IMR-90 (cell line): Measurements from ENCODE around the gene MAPK10. TPM values are rescaled to one million over a fixed set of nuclear protein-coding genes. Genes with fewer than 3 reads are reported as not detected.

Experiments used
- ATAC-seq: fragments of 200-7000 bp; cut with Tn5 transposase; 2 replicates; pipeline ENCODE4 v1.9.1; 2020; ENCODE audit warnings: low read depth, mild to moderate bottlenecking, moderate library complexity
- BruUV-seq: library from RNA; stranded (reverse); fragments of 400-500 nt; replicated peaks from 2 replicates; lab custom pipeline; 2021; lab: Mats Ljungman, UMichigan
- CTCF ChIA-PET: fragments of 300-600 bp; formaldehyde crosslinking; extraction: SDS; loops from one replicate; lab custom pipeline; 2021; ENCODE audit warnings: antibody characterized with exemption; lab: Yijun Ruan, JAX
- POLR2A ChIA-PET: fragments of 300-600 bp; sonication (Branson Sonifier 250); formaldehyde crosslinking; loops from one replicate; lab custom pipeline; 2022; ENCODE audit warnings: antibody characterized with exemption; ENCODE audit not compliant: unreplicated experiment; lab: Charles Lee
- DNase-seq: peaks from one replicate; pipeline ENCODE4 v3.0.0; 2013
- H2AFZ ChIP-seq: replicated peaks from 2 replicates; pipeline ENCODE3; 2013; ENCODE audit warnings: low read length, mild to moderate bottlenecking; ENCODE audit not compliant: poor library complexity
- H2AK5ac ChIP-seq: 2 replicates; pipeline ENCODE4 v1.6.1; 2013; ENCODE audit warnings: low read depth, low read length, inconsistent platforms
- H2AK9ac ChIP-seq: replicated peaks from 2 replicates; pipeline ENCODE3; 2013; ENCODE audit warnings: mild to moderate bottlenecking, low read depth, low read length, moderate library complexity; ENCODE audit not compliant: poor library complexity
- H2BK120ac ChIP-seq: 2 replicates; pipeline ENCODE4 v1.6.1; 2013; ENCODE audit warnings: low read depth, low read length, inconsistent platforms
- H2BK15ac ChIP-seq: 3 replicates; pipeline ENCODE4 v1.6.1; 2013; ENCODE audit warnings: low read depth, low read length, inconsistent platforms
- H2BK20ac ChIP-seq: 2 replicates; pipeline ENCODE4 v1.6.1; 2013; ENCODE audit warnings: low read depth, mild to moderate bottlenecking, inconsistent platforms, low read length, moderate library complexity
- H2BK5ac ChIP-seq: 2 replicates; pipeline ENCODE4 v1.6.1; 2013; ENCODE audit warnings: mild to moderate bottlenecking, low read depth, low read length, inconsistent platforms; ENCODE audit not compliant: poor library complexity, severe bottlenecking
- H3K14ac ChIP-seq: replicated peaks from 2 replicates; pipeline ENCODE4 v1.6.1; 2013; ENCODE audit warnings: low read depth, low read length, inconsistent platforms
- H3K18ac ChIP-seq: 2 replicates; pipeline ENCODE4 v1.6.1; 2013; ENCODE audit warnings: low read depth, low read length, control low read depth
- H3K23ac ChIP-seq: 2 replicates; pipeline ENCODE4 v1.6.1; 2013; ENCODE audit warnings: low read depth, low read length, inconsistent platforms
- H3K27ac ChIP-seq: 2 replicates; pipeline ENCODE4 v1.5.1; 2013; ENCODE audit warnings: mild to moderate bottlenecking, control low read depth, low read length; ENCODE audit not compliant: insufficient read depth
- H3K27me3 ChIP-seq: 2 replicates; pipeline ENCODE4 v1.6.1; 2013; ENCODE audit warnings: low read length; ENCODE audit not compliant: control insufficient read depth, insufficient read depth
- H3K36me3 ChIP-seq: 2 replicates; pipeline ENCODE4 v1.6.1; 2013; ENCODE audit warnings: low read length, mixed read lengths; ENCODE audit not compliant: control insufficient read depth, insufficient read depth
- H3K4ac ChIP-seq: 2 replicates; pipeline ENCODE4 v1.6.1; 2013; ENCODE audit warnings: low read depth, low read length, inconsistent platforms
- H3K4me1 ChIP-seq: 2 replicates; pipeline ENCODE4 v1.6.1; 2013; ENCODE audit warnings: low read length, mixed read lengths; ENCODE audit not compliant: control insufficient read depth, insufficient read depth
- H3K4me2 ChIP-seq: 2 replicates; pipeline ENCODE4 v1.6.1; 2013; ENCODE audit warnings: low read depth, mild to moderate bottlenecking, control low read depth, low read length, moderate library complexity
- H3K4me3 ChIP-seq: 2 replicates; pipeline ENCODE4 v1.5.1; 2013; ENCODE audit warnings: low read depth, mild to moderate bottlenecking, control low read depth, low read length, moderate library complexity; ENCODE audit not compliant: insufficient read depth
- H3K56ac ChIP-seq: 2 replicates; pipeline ENCODE4 v1.6.1; 2013; ENCODE audit warnings: low read length, inconsistent platforms; ENCODE audit not compliant: insufficient read depth; ENCODE audit errors: extremely low read depth
- H3K79me1 ChIP-seq, 2 experiments: 2 replicates each; pipeline ENCODE4 v1.6.1; 2013; ENCODE audit warnings: low read length in 2 of 2, inconsistent platforms in 1 of 2, low read depth in 1 of 2
- H3K9ac ChIP-seq: 2 replicates; pipeline ENCODE4 v1.6.1; 2013; ENCODE audit warnings: low read depth, low read length, control low read depth
- H3K9me1 ChIP-seq: 2 replicates; pipeline ENCODE4 v1.6.1; 2013; ENCODE audit warnings: low read length, inconsistent platforms; ENCODE audit not compliant: insufficient read depth
- H3K9me3 ChIP-seq: 2 replicates; pipeline ENCODE4 v1.6.1; 2013; ENCODE audit warnings: low read length; ENCODE audit not compliant: control insufficient read depth, insufficient read depth
- H4K20me1 ChIP-seq: 2 replicates; pipeline ENCODE4 v1.6.1; 2013; ENCODE audit warnings: low read length, inconsistent platforms; ENCODE audit not compliant: insufficient read depth
- H4K5ac ChIP-seq: 2 replicates; pipeline ENCODE4 v1.6.1; 2013; ENCODE audit warnings: mild to moderate bottlenecking, low read depth, low read length, control low read depth
- H4K8ac ChIP-seq, 2 experiments: 2 replicates each; pipeline ENCODE4 v1.6.1; 2013; ENCODE audit warnings: low read depth in 2 of 2, low read length in 2 of 2, control low read depth in 1 of 2, inconsistent platforms in 1 of 2
- H4K91ac ChIP-seq: 2 replicates; pipeline ENCODE4 v1.6.1; 2013; ENCODE audit warnings: low read depth, low read length, inconsistent platforms; ENCODE audit not compliant: insufficient read depth
- FOS ChIP-seq: fragments of 150-350 bp; IDR thresholded peaks from 2 replicates; pipeline ENCODE4 v1.6.1; 2016; ENCODE audit warnings: low read depth, low read length
- MXI1 ChIP-seq: IDR thresholded peaks from 2 replicates; pipeline ENCODE4 v1.6.1; 2012; ENCODE audit warnings: low read depth, mild to moderate bottlenecking, low read length, moderate library complexity, borderline replicate concordance
- RAD21 ChIP-seq: IDR thresholded peaks from 2 replicates; pipeline ENCODE4 v1.6.1; 2012; ENCODE audit warnings: low read length, improper control_type of control experiment
- RCOR1 ChIP-seq: IDR thresholded peaks from 2 replicates; pipeline ENCODE4 v1.6.1; 2012; ENCODE audit warnings: mild to moderate bottlenecking, low read length, improper control_type of control experiment; ENCODE audit not compliant: insufficient replicate concordance
- WGBS, 2 experiments: methylation state at CpG; one replicate each; pipeline versions ENCODE4 v1.1.5 to v1.1.7; 2013; ENCODE audit warnings: missing lambda C conversion rate in 2 of 2; ENCODE audit not compliant: insufficient read length in 1 of 2; ENCODE audit errors: extremely low coverage in 2 of 2; 5-methylcytosine and 5-hydroxymethylcytosine counted together
- dilution Hi-C: fragments of 300-500 bp; cut with HindIII; formaldehyde crosslinking; loops from one replicate; pipeline ENCODE4 v1.14.3; 2018; ENCODE audit warnings: low sequenced_read_pairs; ENCODE audit not compliant: unreplicated experiment
- in situ Hi-C: fragments of 300-500 bp; cut with MboI; formaldehyde crosslinking; loops from 3 replicates; pipeline ENCODE4 v1.14.3; 2019; ENCODE audit warnings: low sequenced_read_pairs, inconsistent platforms, mixed read lengths
- intact Hi-C: fragments of 100-400 bp; cut with micrococcal nuclease; formaldehyde crosslinking; loops from 2 replicates; pipeline ENCODE4 v1.10.0; 2022
- polyA plus RNA-seq, 3 experiments: library from polyadenylated mRNA; depleted of rRNA; stranded (reverse); fragments of >200 nt; gene quantifications; 2 replicates each; pipeline ENCODE4 v1.2.3, GENCODE V29; 2012; ENCODE audit warnings: low replicate concordance in 1 of 3
- total RNA-seq: library from RNA; depleted of rRNA; stranded (reverse); fragments of >200 nt; gene quantifications from 2 replicates; pipeline ENCODE4 v1.2.3, GENCODE V29; 2012
- TF ChIP-seq, protein P1 (sequence below): fragments of 150-350 bp; IDR thresholded peaks from 2 replicates; pipeline ENCODE4 v1.6.1; 2017; ENCODE audit warnings: mild to moderate bottlenecking, antibody characterized with exemption, low read length, low read depth
- TF ChIP-seq, protein P2 (sequence below): fragments of 150-350 bp; IDR thresholded peaks from 2 replicates; pipeline ENCODE4 v1.6.1; 2016; ENCODE audit warnings: low read depth, mild to moderate bottlenecking, low read length, moderate library complexity, borderline replicate concordance
- TF ChIP-seq, protein P3 (sequence below): conservative IDR thresholded peaks from 2 replicates; pipeline ENCODE4 v1.5.1; 2012; ENCODE audit warnings: mild to moderate bottlenecking, low read depth, low read length, improper control_type of control experiment

MAPK10 gene
- total and polyA plus RNA-seq, 2 of the 4 experiments (the other 2 are of a cell fraction) = 2.8 to 6.5 TPM

DNA sequence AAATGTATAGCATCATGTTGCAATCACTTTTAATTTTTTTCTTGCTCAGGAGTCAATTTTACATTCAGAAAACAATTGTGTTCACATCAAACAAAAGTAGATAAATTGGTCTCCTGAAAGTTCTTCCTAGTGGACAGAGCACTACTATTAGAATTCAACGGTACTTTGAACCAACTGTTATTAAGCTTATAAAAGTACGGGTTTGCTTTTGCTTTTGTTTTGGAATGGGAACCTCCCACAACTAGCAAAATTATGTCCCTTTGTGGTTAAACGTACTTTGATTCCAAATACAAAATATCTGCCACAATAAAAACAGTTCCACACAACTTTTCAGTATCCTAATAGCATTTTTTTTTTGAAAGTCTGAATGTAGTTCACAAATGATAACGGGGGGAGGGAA, 8.6 kb upstream of the MAPK10 start:
- Histone ChIP-seq H2AFZ (no peak overlapping the region), H2BK20ac (no peak overlapping the region), H3K79me1 (no peaks in the 10 kb centered on the region), H3K27ac (no peak overlapping the region), H4K20me1 (no peaks in the 10 kb centered on the region), H3K36me3 (no peaks in the 10 kb centered on the region), H4K8ac (no peak overlapping the region), H3K9me3 (no peaks in the 10 kb centered on the region), H3K18ac (no peak overlapping the region), H2BK120ac (no peak overlapping the region), H3K27me3 (no peaks in the 10 kb centered on the region), H3K9ac (no peak overlapping the region), H2BK15ac (no peak overlapping the region), H3K56ac (no peak overlapping the region), H3K4ac (no peak overlapping the region), H4K5ac (no peak overlapping the region), H3K14ac (no peak overlapping the region), H2AK5ac (no peak overlapping the region), H2AK9ac (no peak overlapping the region), H3K9me1 (no peaks in the 10 kb centered on the region), H3K4me1 (no peaks in the 10 kb centered on the region), H4K91ac (no peak overlapping the region), H3K4me2 (no peak overlapping the region), H2BK5ac (no peak overlapping the region), H3K23ac (no peak overlapping the region), H3K4me3 (no peak overlapping the region)
- ATAC-seq (no peak), DNase-seq (no peak)
- TF ChIP-seq, protein P1, sequence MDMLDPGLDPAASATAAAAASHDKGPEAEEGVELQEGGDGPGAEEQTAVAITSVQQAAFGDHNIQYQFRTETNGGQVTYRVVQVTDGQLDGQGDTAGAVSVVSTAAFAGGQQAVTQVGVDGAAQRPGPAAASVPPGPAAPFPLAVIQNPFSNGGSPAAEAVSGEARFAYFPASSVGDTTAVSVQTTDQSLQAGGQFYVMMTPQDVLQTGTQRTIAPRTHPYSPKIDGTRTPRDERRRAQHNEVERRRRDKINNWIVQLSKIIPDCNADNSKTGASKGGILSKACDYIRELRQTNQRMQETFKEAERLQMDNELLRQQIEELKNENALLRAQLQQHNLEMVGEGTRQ = no peak
- TF ChIP-seq RAD21 = no peak
- TF ChIP-seq FOS = no peak
- TF ChIP-seq RCOR1 = no peak
- no peak for TF ChIP-seq MXI1
- TF ChIP-seq, protein P2, sequence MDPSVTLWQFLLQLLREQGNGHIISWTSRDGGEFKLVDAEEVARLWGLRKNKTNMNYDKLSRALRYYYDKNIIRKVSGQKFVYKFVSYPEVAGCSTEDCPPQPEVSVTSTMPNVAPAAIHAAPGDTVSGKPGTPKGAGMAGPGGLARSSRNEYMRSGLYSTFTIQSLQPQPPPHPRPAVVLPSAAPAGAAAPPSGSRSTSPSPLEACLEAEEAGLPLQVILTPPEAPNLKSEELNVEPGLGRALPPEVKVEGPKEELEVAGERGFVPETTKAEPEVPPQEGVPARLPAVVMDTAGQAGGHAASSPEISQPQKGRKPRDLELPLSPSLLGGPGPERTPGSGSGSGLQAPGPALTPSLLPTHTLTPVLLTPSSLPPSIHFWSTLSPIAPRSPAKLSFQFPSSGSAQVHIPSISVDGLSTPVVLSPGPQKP = no peak
- TF ChIP-seq, protein P3, sequence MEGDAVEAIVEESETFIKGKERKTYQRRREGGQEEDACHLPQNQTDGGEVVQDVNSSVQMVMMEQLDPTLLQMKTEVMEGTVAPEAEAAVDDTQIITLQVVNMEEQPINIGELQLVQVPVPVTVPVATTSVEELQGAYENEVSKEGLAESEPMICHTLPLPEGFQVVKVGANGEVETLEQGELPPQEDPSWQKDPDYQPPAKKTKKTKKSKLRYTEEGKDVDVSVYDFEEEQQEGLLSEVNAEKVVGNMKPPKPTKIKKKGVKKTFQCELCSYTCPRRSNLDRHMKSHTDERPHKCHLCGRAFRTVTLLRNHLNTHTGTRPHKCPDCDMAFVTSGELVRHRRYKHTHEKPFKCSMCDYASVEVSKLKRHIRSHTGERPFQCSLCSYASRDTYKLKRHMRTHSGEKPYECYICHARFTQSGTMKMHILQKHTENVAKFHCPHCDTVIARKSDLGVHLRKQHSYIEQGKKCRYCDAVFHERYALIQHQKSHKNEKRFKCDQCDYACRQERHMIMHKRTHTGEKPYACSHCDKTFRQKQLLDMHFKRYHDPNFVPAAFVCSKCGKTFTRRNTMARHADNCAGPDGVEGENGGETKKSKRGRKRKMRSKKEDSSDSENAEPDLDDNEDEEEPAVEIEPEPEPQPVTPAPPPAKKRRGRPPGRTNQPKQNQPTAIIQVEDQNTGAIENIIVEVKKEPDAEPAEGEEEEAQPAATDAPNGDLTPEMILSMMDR = no peak
- dilution Hi-C loops (no loop called here), intact Hi-C loops (no loop called here), in situ Hi-C loops (no loop called here)
- no TSS peak for BruUV-seq
- WGBS, 2 experiments = no CpG with 5 or more reads among the region's 4 CpGs
- ChIA-PET POLR2A (no interaction called here), CTCF (no interaction called here)
